PFSK-1 (cell line): ENCODE measurements around the gene XPNPEP1.

Experiments
- FOXP2 ChIP-seq: optimal IDR thresholded peaks from 2 replicates; pipeline ENCODE3; 2011; ENCODE audit warnings: borderline replicate concordance, control low read depth, inconsistent platforms; ENCODE audit not compliant: insufficient read depth; ENCODE audit errors: extremely low read length, extremely low read depth
- POLR2AphosphoS5 ChIP-seq: IDR thresholded peaks from 2 replicates; pipeline ENCODE4 v1.6.1; 2012; ENCODE audit warnings: low read depth, mild to moderate bottlenecking, control low read depth, low read length, moderate library complexity
- REST ChIP-seq, 2 experiments: IDR thresholded peaks; 2 replicates each; pipeline versions ENCODE4 v1.6.1 to v1.8.0; 2011 to 2012; ENCODE audit warnings: low read depth in 2 of 2, low read length in 2 of 2, control low read depth in 1 of 2, inconsistent platforms in 1 of 2, mild to moderate bottlenecking in 1 of 2, moderate library complexity in 1 of 2; ENCODE audit not compliant: insufficient read depth in 1 of 2
- SIN3A ChIP-seq: IDR thresholded peaks from 2 replicates; pipeline ENCODE4 v1.6.1; 2012; ENCODE audit warnings: mild to moderate bottlenecking, low read length, moderate library complexity, borderline replicate concordance; ENCODE audit not compliant: insufficient read depth
- TAF1 ChIP-seq: IDR thresholded peaks from 2 replicates; pipeline ENCODE4 v1.6.1; 2012; ENCODE audit warnings: low read length, control low read depth, borderline replicate concordance; ENCODE audit not compliant: insufficient read depth

XPNPEP1 gene

GRCh38 chr10:109914966-109915365 is 8.3 kb downstream of the XPNPEP1 start:
- TF ChIP-seq TAF1 (no peak), REST (IDR thresholded peaks at IDR 0.05; ENCODE audit: insufficient read depth in 1 of 2, low read depth in 2 of 2, low read length in 2 of 2) (no peak), SIN3A (no peak), POLR2AphosphoS5 (no peak), FOXP2 (no peak)

GRCh38 chr10:109913306-109913892 is 9.9 kb downstream of the XPNPEP1 start:
- TF ChIP-seq FOXP2 (no peak), TAF1 (no peak), REST (IDR thresholded peaks at IDR 0.05; ENCODE audit: insufficient read depth in 1 of 2, low read depth in 2 of 2, low read length in 2 of 2) (no peak), POLR2AphosphoS5 (no peak), SIN3A (no peak)

- TF ChIP-seq POLR2AphosphoS5 (no peak), REST (IDR thresholded peaks at IDR 0.05; ENCODE audit: insufficient read depth in 1 of 2, low read depth in 2 of 2, low read length in 2 of 2) (no peak), SIN3A (no peak), TAF1 (no peak), FOXP2 (no peak)
Observed at GRCh38 chr10:109912335-109913281, 10.7 kb downstream of the XPNPEP1 start.

GRCh38 chr10:109911903-109912302 is 11.4 kb downstream of the XPNPEP1 start:
- TF ChIP-seq REST (IDR thresholded peaks at IDR 0.05; ENCODE audit: insufficient read depth in 1 of 2, low read depth in 2 of 2, low read length in 2 of 2) (no peak), TAF1 (no peak), FOXP2 (no peak), SIN3A (no peak), POLR2AphosphoS5 (no peak)
